Fibroblast of villous mesenchyme (primary cell): Measurements from ENCODE around the gene EEF1A1. TPM values are rescaled to one million over a fixed set of nuclear protein-coding genes. Genes with fewer than 3 reads are reported as not detected.
"Not testable (repeated sequence)": the region's sequence is repeated elsewhere in the genome, so short reads cannot be mapped to it uniquely, and the experiment has no call there.

Experiments
- DNase-seq: peaks from one replicate; pipeline ENCODE4 v3.0.0-alpha.2; 2010; ENCODE audit warnings: low read depth
- H3K4me3 ChIP-seq: 2 replicates; pipeline ENCODE4 v1.5.1; 2011; ENCODE audit warnings: low read depth, mild to moderate bottlenecking, low read length
- total RNA-seq: library from RNA; depleted of rRNA; stranded (reverse); fragments of >200 nt; gene quantifications from 2 replicates; pipeline ENCODE4 v1.2.3, GENCODE V29; 2012
- TF ChIP-seq, protein P1 (sequence below): IDR thresholded peaks from 2 replicates; pipeline ENCODE4 v1.5.1; 2012; ENCODE audit warnings: low read depth, mild to moderate bottlenecking, low read length; ENCODE audit not compliant: insufficient read depth

The EEF1A1 gene
- total RNA-seq, 1 donor = 18,582 TPM

GRCh38 chr6:73562558-73562957 lies 41.7 kb upstream of the EEF1A1 start:
- no peak overlapping the region for H3K4me3 ChIP-seq
- TF ChIP-seq, protein P1, sequence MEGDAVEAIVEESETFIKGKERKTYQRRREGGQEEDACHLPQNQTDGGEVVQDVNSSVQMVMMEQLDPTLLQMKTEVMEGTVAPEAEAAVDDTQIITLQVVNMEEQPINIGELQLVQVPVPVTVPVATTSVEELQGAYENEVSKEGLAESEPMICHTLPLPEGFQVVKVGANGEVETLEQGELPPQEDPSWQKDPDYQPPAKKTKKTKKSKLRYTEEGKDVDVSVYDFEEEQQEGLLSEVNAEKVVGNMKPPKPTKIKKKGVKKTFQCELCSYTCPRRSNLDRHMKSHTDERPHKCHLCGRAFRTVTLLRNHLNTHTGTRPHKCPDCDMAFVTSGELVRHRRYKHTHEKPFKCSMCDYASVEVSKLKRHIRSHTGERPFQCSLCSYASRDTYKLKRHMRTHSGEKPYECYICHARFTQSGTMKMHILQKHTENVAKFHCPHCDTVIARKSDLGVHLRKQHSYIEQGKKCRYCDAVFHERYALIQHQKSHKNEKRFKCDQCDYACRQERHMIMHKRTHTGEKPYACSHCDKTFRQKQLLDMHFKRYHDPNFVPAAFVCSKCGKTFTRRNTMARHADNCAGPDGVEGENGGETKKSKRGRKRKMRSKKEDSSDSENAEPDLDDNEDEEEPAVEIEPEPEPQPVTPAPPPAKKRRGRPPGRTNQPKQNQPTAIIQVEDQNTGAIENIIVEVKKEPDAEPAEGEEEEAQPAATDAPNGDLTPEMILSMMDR = no peak
- DNase-seq = no peak

- H3K4me3 ChIP-seq = no peak overlapping the region
- TF ChIP-seq, protein P1 = no peak
- no peak for DNase-seq
Measured at GRCh38 chr6:73560853-73561407, 40.1 kb upstream of the EEF1A1 start.

DNA sequence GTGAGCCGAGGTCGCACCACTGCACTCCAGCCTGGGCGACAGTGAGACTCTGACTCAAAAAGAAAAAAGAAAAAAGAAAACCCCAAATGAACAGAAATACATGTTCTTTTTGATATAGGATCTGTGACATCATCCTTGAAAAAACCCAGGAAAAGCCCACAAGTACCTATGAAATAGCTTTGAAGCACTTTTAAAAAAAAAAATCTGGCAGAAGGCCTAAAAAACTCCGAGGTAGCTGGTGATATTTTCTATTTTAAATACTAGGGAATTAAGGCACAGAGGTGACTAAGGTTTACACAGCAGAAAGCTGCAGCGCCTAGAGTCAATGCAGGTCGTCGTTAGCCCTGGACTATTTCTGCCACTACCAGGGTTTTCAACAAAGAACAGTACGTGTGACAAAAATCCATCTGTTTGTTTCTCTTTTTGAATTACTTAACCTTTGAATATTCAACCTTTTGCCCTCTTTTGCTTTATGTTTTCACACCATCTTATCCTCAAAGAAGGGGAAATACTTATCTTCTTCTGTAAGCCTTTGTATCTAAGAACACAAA lies 39.4 kb upstream of the EEF1A1 start:
- DNase-seq = no peak
- TF ChIP-seq, protein P1 = no peak
- no peak overlapping the region for H3K4me3 ChIP-seq

DNA sequence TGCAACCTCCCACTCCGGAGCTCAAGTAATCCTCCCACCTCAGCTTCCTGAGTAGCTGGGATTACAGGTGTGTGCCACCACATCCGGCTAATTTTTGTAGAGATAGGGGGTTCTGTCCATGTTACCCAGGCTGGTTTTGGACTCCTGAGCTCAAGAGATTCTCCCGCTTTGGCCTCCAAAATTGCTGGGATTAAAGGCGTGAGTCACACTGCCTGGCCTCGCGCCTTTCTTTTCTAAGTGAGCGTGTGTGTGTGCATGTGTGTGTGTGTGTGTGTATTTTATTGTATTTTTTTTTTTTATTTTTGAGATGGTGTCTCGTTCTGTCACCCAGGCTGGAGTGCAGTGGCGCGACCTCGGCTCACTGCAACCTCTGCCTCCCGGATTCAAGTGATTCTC lies 38.6 kb upstream of the EEF1A1 start:
- H3K4me3 ChIP-seq, DNase-seq: not testable (repeated sequence)

DNA sequence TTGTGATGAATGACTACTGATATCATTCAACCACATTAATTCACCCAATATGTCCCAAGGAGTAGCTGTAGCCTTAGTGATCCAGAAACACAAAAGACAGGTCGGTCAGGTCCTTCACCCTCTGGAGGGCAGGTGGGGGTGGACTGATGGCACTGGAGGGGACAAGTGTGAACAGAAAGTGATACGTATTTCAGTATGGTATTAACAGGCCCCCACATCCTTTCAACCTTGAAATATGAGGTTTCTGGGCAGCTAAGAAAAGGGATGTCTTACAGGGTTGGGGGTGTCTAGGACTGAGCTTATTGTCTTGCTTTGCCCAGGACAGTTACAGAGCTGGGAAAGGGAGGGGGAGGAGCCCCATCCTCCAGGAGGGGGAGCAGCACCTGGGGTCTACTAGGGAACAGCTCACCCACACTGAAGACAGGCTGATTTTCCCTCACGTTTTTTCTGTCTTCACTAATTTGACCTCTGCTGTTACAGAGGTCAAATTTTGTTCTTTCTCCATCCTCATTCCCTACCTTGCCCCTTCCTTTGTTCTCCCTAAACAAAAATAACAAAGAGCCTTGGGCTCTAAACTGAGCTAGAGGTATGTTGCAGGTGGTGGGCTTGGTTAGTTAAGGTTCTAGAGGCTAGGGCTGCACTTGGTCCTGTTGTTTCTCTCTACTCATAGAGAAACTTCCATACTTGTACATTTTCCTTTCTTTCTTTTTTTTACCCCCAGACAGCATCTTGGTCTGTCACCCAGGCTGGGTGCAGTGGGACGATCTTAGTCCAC lies 38.0 kb upstream of the EEF1A1 start:
- no peak overlapping the region for H3K4me3 ChIP-seq
- DNase-seq = no peak
- TF ChIP-seq, protein P1 = no peak

- TF ChIP-seq, protein P1 = no peak
- H3K4me3 ChIP-seq = no peak overlapping the region
- no peak for DNase-seq
Measured at GRCh38 chr6:73556836-73557235, 36.0 kb upstream of the EEF1A1 start.

DNA sequence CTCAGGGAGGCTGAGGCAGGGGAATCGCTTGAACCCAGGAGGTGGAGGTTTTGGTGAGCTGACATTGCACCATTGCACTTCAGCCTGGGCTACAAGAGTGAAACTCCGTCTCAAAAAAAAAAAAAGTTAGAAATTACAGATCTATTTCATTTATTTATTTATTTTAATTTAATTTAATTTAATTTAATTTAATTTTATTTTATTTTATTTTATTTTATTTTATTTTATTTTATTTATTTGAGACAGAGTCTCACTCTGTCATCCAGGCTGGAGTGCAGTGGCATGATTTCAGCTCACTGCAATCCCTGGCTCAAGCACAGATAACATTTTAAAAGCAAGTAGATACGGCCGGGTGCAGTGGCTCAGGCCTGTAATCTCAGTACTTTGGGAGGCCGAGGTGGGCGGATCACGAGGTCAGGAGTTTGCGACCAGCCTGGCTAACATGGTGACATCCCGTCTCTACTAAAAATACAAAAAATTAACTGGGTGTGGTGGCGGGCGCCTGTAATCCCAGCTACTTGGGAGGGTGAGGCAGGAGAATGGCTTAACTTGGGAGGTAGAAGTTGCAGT lies 34.6 kb upstream of the EEF1A1 start:
- not testable (repeated sequence) for H3K4me3 ChIP-seq, DNase-seq

DNA sequence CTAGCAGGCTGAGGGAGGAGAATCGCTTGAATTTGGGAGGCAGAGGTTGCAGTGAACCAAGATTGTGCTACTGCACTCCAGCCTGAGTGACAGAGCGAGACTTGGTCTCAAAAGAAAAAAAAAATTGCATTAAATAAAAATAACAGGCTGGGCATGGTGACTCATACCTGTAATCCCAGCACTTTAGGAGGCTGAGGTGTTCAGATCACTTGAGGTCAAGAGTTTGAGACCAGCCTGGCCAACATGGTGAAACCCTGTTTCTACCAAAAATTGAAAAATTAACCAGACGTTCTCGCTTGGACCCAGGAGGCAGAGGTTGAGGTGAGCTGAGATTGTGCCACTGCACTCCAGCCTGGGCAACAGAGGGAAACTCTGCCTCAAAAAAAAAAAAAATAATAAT lies 30.3 kb upstream of the EEF1A1 start:
- not testable (repeated sequence) for H3K4me3 ChIP-seq, DNase-seq
